GM11168 (cell line): ENCODE results near the gene TESMIN.

Experiments used
- in situ Hi-C: fragments of 300-500 bp; cut with MboI; formaldehyde crosslinking; loops from one replicate; pipeline ENCODE4 v1.12.0; 2022; ENCODE audit warnings: low sequenced_read_pairs; ENCODE audit not compliant: unreplicated experiment

Gene TESMIN

GRCh38 chr11:68763181-68763721 is 11.9 kb upstream of the TESMIN start:
- in situ Hi-C loops: no loop called here

- in situ Hi-C loops: no loop called here
These were observed 11.2 kb upstream of the TESMIN start for GRCh38 chr11:68762481-68762880.

GRCh38 chr11:68761801-68762200 is 10.5 kb upstream of the TESMIN start:
- in situ Hi-C loops: no loop called here

GRCh38 chr11:68759991-68760390 is 8.7 kb upstream of the TESMIN start:
- in situ Hi-C loops: no loop called here

- in situ Hi-C loops: no loop called here
These were observed 6.4 kb upstream of the TESMIN start for GRCh38 chr11:68757711-68758110.

- in situ Hi-C loops: no loop called here
These were observed 4.9 kb upstream of the TESMIN start for GRCh38 chr11:68756171-68756766.

GRCh38 chr11:68753300-68753699 is 2.0 kb upstream of the TESMIN start:
- in situ Hi-C loops: no loop called here

- in situ Hi-C loops: no loop called here
These were observed 355 bp downstream of the TESMIN start for GRCh38 chr11:68751004-68751325.

GRCh38 chr11:68750195-68751003 is 921 bp downstream of the TESMIN start:
- in situ Hi-C loops: no loop called here

GRCh38 chr11:68749229-68750123 is 1.8 kb downstream of the TESMIN start:
- in situ Hi-C loops: no loop called here

GRCh38 chr11:68748061-68748460 is 3.3 kb downstream of the TESMIN start:
- in situ Hi-C loops: no loop called here

- in situ Hi-C loops: no loop called here
These were observed 7.8 kb downstream of the TESMIN start for GRCh38 chr11:68743539-68743938.

- in situ Hi-C loops: no loop called here
These were observed 9.9 kb downstream of the TESMIN start for GRCh38 chr11:68741463-68741862.

- in situ Hi-C loops: no loop called here
These were observed 15.7 kb downstream of the TESMIN start for GRCh38 chr11:68735646-68736045.

GRCh38 chr11:68735125-68735524 is 16.2 kb downstream of the TESMIN start:
- in situ Hi-C loops: no loop called here

- in situ Hi-C loops: no loop called here
These were observed 17.2 kb downstream of the TESMIN start for GRCh38 chr11:68734111-68734510.

GRCh38 chr11:68727783-68728182 is 23.5 kb downstream of the TESMIN start:
- in situ Hi-C loops: no loop called here

GRCh38 chr11:68724293-68724692 is 27.0 kb downstream of the TESMIN start:
- in situ Hi-C loops: no loop called here

- in situ Hi-C loops: no loop called here
These were observed 29.2 kb downstream of the TESMIN start for GRCh38 chr11:68722143-68722542.

GRCh38 chr11:68721075-68721474 is 30.2 kb downstream of the TESMIN start:
- in situ Hi-C loops: no loop called here
